ENCODE results near the gene DDOST.

DDOST gene

DNA sequence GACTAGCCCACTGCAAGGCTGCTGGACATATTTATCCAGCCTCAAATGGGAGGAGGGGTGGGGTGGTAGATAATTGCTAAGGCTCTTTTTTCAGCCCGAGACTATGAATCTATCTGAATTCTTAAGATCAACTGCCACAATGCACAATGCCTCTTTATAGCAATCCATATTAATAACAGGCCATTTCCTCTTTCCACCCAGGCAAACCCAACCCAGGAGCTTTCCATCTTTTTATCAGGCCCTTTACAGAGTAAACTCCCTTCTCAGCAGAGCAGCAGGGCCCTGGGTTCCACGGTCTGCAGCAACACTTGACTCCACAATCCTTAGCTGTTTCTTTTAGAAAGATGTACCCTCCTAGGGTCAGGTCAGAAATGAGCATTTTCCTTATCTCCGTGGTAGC is 806 bp downstream of the DDOST start:
- DNase-seq (ENCODE audit: low read depth) = no peak

DNA sequence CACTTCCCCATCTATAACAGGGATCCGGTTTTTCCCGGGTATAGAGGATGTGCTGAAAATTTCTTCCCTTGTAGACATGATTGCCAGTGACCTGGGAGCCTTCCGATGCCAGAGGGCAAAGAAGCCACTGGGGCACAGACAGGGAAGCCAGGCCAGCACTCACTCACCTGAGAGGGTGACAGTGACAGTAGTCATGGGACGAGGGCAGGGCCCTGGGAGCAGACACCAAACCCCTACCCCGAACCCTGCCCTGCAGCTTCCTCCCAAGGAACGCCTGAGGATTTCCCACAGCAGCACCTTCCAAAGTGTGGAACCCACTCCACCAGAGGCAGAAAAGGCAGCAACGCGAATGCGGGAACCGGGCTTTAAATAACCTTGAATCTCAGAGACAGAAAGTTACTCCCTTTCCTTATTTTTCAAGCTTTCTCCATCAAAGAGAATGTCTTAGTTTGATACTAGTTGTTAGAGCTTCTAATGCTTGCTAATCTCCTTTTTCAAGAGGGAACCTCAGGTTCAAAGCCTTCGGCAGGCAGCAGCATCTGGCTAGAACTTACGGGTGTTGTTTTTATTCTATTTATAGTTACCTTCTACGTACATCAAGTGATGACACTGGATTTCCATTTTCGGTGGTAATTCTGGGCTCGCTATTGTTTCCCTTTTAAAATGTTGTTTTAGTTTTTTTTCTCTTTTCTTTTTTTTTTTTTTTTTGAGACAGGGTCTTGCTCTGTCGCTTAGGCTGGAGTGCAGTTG is 2.8 kb downstream of the DDOST start:
- DNase-seq (ENCODE audit: low read depth) = no peak

DNA sequence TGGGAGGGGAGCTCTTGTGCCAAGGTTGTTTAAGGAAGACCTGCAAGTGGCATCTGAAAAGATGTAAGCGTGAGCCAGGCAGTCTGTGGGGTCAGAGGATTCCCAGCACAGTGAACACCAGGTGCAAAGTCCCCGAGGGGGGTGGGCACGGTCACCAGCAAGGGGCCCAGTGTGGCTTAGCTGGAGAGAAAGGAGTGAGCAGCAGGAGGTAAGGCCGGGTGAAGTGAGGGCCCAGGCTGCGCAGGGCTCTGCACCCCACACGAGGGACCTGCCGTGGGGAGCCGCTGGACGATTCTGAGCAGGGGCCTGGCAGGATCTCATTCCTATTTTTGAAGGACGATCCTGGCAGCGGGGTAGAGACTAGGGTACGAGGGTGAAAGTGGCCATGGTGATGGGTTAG is 4.1 kb downstream of the DDOST start:
- DNase-seq (ENCODE audit: low read depth) = no peak

DNA sequence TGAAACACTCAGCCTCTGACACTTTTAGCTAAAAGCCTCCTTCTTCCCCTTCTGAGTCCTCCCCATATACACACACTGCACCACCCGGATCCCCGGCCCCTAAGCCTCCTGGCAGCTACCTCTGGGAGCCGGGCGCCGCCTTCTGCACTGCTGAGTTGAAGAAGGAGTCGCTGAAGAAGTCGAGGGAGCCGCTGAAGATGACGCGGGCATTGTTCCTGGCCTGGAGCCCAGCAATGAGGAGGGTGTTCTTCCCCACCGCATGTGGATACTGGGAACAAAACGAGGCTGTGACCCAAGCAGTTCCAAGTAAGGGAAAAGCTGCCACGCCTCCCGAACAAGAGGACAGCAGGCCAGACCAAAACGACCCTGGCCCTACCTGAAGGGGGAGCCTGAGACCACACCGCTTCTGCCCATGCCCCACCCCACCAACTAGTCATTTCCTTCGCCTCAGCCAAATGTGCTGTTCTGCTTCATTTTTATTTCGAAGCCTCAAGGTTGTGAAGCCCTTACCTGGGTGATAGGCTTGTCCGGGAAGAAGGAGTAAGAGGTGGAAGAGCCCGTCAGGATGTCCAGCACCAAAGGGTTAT is 7.0 kb downstream of the DDOST start:
- DNase-seq (ENCODE audit: low read depth) = no peak

DNA sequence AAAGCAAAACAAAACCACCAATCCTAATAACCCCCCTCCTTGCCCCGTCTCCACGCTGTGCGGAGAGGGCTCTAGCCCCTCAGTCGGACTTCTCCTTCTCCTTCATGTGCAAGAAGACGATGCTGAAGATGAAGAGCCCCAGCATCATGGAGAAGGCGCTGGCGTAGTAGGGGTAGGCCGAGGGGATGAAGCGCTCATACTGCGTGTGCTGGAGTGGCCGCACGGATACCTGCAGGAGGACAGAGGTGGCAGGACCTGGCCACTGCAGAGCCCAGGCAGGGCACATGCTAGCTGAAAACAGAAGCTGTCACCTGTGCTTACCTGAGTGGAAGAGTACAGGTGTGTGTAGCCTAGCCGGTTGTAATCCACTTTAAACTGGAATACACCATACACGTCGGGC is 8.9 kb downstream of the DDOST start:
- no peak for DNase-seq (ENCODE audit: low read depth)

DNA sequence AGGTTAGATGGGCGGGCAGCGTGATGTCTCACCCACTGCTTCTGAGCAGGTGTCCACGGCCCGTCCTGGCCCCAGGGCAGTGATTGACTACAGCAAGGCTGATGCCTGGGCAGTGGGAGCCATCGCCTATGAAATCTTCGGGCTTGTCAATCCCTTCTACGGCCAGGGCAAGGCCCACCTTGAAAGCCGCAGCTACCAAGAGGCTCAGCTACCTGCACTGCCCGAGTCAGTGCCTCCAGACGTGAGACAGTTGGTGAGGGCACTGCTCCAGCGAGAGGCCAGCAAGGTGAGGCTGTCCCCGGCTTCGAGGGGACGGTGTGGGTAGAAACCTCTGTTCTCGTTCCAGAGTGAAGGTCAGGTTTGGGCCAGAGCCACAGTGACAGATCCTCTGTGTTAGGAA is 12.2 kb downstream of the DDOST start:
- DNase-seq (ENCODE audit: low read depth) = no peak

DNA sequence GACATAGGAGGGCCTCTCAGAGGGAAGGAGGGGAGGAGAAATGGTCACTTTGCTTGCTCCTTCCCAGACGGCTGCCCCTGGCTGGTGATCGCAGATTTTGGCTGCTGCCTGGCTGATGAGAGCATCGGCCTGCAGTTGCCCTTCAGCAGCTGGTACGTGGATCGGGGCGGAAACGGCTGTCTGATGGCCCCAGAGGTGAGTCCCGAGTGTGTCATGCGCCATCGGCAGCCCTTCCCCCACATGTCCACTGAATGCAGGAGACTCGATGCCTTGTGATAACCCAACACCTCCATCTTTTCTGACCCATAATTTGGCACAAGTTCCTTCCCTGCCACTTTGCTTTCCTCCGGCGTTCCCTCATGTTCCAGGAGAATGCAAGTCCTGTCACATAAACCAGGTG is 12.7 kb downstream of the DDOST start:
- no peak for DNase-seq (ENCODE audit: low read depth)

DNA sequence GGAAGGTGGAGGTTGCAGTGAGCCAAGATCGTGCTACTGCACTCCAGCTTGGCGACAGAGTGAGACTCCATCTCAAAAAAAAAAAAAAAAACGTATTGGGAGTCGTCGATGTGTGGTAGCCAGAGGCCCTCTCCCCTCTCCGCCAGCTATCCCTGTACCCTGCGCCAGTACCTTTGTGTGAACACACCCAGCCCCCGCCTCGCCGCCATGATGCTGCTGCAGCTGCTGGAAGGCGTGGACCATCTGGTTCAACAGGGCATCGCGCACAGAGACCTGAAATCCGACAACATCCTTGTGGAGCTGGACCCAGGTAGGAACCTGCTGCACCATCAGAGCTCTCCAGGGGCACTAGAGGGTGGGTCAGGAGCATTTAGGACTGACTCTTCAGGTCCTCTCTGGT is 15.8 kb downstream of the DDOST start:
- no peak for DNase-seq (ENCODE audit: low read depth)

DNA sequence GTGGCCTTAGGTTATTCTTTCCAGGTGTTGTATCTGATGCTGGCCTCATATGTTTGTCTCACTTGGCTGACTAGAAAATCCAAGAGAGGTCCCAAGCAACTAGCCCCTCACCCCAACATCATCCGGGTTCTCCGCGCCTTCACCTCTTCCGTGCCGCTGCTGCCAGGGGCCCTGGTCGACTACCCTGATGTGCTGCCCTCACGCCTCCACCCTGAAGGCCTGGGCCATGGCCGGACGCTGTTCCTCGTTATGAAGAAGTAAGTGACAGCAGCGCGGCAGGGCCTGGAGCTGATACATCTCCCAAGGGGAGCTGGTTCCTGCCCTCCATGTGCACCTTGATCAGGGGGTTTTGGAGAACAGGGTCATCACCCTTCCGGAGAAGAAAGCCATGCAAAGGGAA is 16.8 kb downstream of the DDOST start:
- no peak for DNase-seq (ENCODE audit: low read depth)

DNA sequence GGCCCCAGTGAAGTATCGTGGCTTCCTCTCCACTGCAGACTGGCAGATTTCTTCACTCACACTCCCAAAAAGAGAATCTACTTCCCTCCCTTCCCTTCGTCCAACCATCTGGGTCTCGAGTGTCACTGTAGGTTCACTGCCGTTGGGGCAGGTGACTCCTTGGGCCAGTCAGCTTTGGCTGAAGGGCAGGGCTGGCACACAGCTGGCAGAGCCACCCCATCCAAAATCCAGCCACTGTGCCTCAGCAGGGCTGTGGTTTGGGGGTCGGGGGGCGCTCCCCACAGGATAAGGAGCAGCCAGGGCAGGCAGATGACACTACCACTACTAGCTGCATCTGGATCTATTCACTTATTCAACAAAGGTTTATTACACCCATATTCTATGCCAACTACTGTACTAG is 18.1 kb downstream of the DDOST start:
- no peak for DNase-seq (ENCODE audit: low read depth)

DNA sequence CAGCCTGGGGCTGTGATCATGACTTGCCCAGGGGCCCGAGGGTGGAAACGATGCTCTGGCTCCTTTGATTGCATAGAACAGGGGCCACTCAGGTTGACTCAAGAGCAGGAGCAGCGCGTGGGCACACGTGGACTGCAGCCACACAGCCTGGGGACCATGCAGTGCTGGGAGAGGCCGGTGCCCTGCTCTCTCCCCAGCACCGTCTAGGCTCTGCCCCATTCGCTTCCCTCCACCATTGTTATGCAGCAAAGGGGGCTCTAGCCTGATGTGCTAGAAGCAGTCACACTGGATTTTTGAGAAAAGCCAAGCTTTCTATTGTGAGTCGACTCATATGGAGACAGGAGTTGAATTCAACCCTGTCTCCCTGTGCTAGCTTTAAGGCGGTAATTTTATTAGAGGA is 19.2 kb downstream of the DDOST start:
- DNase-seq (ENCODE audit: low read depth) = no peak

DNA sequence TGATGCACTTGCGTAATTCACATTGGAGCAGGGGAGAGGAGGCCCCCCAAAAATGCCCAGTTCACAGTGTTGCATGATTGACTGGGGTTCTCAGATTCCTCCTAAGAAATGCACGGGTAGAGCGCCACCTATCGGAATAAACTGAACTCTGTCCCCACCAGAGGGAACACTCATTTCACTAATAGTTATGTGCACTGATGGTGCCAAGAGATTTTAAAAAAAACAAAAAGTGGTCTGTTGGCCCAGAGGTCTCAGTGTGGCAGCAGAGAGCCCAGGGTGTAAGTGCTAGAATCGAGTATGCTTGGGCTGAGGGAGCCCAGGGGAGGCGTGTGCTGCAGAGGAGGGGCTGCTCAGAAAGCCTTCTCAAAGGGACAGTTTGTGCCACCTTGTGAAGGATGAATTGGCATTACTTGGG is 21.0 kb downstream of the DDOST start:
- peak; percentile 28 for DNase-seq (ENCODE audit: low read depth)

DNA sequence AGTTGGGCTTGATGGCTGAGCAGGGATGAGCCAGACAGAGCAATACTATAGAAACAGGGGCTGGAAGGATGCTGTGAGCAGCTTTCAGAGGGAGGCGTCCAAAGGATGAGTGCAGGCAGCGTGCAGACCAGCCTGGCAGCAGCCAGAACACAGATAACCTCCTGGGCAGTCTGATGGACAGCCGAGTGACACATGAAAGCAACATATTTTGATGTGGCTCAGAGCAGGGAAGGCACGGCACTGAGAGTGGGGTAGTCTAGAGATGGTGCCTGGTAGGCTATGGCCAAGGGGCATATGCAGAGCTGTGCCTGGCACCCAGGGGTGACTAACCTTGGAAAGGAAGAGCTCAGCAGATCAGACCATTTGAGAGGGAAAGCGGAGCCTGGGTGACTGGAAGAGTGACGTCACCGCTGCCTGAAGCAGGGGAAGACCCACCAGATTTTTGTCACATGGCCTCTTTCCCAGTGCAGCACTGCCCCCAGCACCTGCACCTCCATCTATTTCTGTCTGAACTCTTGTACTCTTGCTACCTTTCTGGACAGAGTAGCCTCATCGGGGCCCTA is 24.3 kb downstream of the DDOST start:
- no peak for DNase-seq (ENCODE audit: low read depth)

DNA sequence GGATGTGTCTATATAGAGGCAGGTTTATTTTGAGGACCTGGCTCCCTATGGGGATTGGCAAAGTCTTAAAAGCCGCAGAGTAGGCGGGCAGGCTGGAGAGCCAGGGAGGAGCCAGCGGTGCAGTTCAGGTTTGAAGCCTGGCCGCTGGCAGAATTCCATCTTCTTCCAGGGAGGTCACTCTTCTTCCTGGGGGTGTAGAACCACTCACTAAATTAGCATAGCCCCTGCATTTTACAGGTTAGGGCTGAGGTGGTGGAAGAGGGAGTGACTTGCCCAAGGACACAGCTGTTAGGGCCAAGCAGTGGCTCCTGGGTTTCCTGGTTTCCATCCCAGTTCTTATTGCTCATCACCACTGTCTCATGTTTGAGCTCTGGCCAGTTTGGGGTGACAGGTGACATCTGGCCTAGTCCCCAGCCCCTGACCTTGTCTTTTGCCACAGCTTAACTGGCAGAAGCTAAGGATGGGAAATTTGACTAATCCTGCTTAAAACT is 26.5 kb downstream of the DDOST start:
- peak; percentile 15 for DNase-seq (ENCODE audit: low read depth)

DNA sequence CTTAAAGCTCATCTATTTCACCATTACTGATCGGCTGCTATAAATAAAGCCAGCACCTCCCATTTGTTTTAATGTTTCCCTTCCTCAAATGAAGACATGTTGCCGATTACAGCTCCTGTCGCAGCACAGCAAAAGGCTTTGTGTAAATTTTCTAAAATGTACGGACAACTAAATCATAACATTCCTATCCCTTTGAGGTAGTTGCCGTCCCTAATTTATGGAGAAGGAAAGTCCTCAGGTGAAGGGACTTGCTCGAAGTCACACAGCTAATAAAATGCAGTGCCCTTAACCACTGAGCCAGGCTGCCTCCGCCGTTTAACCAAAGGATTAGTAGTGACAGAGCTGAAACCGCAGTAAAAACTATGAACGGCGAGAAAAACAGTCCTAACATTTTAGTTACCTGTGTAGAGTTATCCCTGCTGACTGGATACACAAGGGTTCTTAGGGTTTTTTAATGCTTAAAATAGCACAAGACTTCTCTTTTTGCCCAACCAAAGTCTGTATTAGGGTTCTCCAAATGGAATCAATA is 27.0 kb downstream of the DDOST start:
- no peak for DNase-seq (ENCODE audit: low read depth)

DNA sequence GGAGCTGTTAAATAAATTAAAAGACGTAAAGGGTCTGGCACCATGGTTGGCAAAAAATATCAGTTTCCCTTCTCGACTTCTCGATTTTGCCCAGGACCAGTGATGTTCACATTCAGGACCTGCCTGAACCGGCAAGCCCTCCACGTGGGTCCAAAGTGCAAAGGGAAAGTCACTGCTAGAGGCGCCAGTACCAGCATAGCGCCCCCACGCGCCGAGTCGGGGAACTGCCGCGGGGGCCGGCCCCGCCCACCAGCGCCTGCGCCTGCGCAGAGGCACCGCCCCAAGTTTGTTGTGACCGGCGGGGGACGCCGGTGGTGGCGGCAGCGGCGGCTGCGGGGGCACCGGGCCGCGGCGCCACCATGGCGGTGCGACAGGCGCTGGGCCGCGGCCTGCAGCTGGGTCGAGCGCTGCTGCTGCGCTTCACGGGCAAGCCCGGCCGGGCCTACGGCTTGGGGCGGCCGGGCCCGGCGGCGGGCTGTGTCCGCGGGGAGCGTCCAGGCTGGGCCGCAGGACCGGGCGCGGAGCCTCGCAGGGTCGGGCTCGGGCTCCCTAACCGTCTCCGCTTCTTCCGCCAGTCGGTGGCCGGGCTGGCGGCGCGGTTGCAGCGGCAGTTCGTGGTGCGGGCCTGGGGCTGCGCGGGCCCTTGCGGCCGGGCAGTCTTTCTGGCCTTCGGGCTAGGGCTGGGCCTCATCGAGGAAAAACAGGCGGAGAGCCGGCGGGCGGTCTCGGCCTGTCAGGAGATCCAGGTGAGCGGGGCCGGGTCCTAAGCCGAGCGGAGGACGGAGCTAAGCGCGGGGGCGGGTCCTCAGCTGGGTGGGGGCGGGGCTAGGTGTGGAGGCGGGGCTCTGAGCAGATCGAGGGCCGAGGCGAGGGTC is 27.7 kb downstream of the DDOST start, which contains the start of gene PINK1:
Gene PINK1 (plus strand): TSS at position 269 of the 875 bp plus-strand sequence. CDS start 91 bp downstream, at position 360.
- DNase-seq (ENCODE audit: low read depth) = peak; percentile 47

DNA sequence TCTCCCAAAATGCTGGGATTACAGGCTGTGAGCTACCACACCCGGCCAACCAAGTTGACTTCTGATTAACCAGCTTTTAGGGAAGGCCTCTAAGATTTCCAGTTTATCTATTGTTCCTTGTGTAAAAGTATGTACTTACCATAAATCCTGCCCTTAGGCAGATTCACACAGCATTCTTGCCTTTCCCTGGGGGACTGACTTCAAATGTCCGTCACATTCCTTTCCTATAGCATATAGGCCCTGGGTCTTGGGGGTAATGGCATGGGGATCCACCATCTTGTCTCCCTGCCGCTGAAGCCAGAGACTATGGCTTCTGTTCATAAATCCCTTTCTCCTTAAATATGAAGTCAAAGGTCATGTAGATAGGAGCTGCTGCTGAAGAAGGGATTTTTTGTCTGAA is 28.8 kb downstream of the DDOST start:
- DNase-seq (ENCODE audit: low read depth) = no peak

DNA sequence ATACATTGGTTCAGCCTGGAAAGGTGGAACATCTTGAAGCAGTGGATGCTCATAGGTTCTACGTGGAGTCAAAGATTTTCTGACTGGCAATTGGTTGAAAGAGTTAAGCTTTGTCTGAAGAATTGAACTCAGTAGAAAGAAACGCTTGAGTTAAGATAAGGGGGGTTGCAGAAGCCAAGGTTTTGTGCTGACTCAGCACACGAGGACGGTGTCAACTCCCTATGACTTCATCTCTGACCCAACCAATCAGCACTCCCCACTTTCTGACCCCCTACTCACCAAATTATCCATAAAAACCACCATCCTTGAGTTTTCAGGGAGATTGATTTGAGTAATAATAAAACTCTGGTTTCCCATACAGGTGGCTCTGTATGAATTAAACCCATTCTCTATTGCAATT is 30.4 kb downstream of the DDOST start:
- no peak for DNase-seq (ENCODE audit: low read depth)

DNA sequence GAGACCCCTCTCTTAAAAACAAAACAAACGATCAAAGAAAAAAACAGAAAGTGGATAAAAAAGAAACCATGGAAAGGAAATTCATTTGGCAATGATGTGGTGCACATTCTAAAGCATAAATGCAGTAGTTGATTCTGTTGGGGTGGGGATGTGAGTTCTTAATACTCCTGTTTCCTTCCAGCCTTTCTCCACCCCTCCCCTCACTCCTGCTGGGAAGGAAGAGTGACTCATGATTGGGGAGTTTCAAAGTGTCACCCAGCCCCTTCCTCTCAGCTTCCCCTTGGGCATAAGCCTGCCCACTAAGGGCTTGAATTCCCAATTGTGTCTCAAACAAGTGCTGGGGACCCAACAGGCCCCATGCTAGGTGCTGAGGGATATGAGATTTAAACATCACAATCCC is 34.6 kb downstream of the DDOST start:
- no peak for DNase-seq (ENCODE audit: low read depth)

DNA sequence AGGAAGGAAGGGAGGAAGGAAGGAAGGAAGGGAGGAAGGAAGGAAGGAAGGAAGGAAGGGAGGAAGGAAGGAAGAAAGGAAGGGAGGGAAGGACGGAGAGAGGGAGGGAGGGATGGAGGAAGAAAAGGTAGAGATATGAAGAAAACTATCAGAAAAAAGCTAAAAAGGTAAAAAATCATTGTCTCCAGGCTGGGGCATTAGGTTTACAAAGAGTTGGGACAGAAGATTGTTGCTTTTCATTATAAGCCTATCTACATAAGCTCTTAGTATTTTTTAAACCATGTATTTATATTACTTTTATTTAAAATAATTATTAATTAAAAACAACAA is 35.1 kb downstream of the DDOST start:
- DNase-seq (ENCODE audit: low read depth) = no peak

DNA sequence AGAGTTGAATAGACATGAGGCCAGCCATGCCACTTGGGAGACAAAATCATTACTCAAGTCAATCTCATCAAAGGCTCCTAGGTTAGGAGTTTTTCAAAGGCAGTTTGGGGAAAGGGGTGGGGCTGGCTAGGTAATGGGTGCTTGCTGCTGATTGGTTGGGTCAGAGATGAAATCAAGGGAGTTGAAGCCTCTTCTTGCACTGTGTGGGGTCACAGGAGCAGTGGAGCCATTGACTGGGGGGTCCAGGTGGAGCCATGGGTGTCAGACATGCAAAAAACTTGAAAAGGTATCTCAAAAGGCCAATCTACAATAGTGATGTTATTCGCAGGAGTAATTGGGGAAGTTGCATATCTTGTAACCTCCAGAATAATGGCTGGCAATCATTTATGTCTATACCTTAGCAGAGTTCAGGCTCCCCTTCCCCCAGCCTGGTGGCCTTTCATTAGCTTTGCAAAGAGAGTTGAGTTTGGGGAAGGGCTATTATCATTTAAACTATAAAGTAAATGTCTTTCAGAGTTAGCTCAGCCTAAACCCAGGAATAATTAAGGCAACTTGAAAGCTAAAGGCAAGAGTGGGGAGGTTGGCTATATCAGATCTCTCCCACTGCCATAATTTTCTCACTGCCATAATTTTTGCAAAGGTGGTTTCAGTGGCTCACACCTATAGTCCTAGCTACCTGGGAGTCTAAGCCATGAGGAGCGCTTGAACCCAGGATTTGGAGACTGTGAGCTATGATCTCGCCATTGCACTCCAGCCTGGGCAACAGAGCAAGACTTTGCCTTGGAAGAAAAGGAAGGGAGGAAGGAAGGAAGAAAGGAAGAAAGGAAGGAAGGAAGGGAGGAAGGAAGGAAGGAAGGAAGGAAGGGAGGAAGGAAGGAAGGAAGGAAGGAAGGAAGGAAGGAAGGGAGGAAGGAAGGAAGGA is 35.7 kb downstream of the DDOST start:
- DNase-seq (ENCODE audit: low read depth) = no peak
